ENCODE data around the gene GYG1.

The GYG1 gene

GRCh38 chr3:148991219-148992026 is at the start of gene GYG1:
TSS of gene GYG1 (plus strand) at chr3:148991540. CDS start at chr3:148991641, 101 bp downstream.
- in situ Hi-C loops (cut with MboI; ENCODE audit: low sequenced_read_pairs), result no loop called here

GRCh38 chr3:148943506-148944205 is 47.7 kb upstream of the GYG1 start:
- in situ Hi-C loops (cut with MboI; ENCODE audit: low sequenced_read_pairs), result no loop called here

DNA sequence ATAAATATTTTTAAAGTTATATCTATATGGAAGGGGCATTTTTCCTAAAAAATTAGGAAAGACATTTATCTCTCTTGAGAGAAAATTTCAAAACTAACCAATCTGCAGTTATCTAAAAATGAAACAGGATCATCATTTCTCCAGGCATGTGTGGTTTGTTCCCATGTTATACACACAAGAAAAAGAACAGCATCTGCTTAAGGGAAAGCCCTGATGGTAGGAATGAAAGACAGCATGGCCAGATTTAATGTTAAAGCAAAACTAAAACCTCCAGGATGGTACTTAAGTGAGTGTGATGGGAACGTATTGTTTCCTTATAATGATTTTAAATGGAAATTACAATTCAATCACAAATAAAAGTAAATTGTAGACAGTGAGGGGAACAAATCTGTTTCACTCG is 46.2 kb upstream of the GYG1 start:
- in situ Hi-C loops (cut with MboI; ENCODE audit: low sequenced_read_pairs), result no loop called here

- in situ Hi-C loops (cut with MboI; ENCODE audit: low sequenced_read_pairs), result no loop called here
Measured at GRCh38 chr3:148948913-148949657, 42.3 kb upstream of the GYG1 start.

DNA sequence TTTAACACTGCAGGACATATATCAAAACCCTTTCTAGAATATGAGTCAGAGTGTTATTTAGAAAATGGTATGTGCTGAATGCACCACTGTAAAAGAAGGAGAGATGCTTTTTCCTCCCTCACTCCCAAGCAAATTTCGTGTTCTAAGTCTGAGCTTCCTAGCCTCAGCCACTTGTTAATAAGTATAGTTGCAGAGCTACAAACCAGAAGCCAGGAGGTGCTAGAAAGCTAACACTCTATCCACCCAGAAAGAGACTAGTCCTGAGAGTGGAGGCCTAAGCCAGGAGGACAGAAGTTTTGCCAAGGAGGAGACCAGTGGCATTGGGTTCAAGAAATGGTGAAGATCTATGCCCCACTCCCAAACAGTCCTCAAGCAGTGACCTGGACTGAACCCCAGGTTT is 40.5 kb upstream of the GYG1 start:
- in situ Hi-C loops (cut with MboI; ENCODE audit: low sequenced_read_pairs), result no loop called here

- in situ Hi-C loops (cut with MboI; ENCODE audit: low sequenced_read_pairs), result no loop called here
Measured at GRCh38 chr3:148951599-148952361, 39.6 kb upstream of the GYG1 start.

DNA sequence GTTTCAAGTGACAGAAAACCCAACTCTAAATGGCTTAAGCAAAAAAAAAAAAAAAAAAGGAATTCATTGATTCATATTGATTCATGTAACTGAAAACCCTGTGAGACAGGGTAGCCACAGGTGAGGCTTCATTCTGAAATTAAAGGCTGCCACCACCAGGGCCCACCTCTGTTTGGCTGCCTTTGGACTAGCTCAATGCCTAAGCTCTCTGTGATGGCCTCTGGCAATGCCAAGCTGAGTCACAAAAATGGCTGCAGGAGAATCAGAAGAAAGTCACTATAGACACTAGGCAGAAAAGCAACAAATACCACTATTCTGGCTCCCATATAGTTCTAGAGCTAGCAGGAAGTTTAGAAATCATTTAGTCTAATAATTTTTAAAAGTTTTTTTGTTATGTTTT is 38.2 kb upstream of the GYG1 start:
- in situ Hi-C loops (cut with MboI; ENCODE audit: low sequenced_read_pairs), result no loop called here

- in situ Hi-C loops (cut with MboI; ENCODE audit: low sequenced_read_pairs), result no loop called here
Measured at GRCh38 chr3:148954981-148955380, 36.4 kb upstream of the GYG1 start.

- in situ Hi-C loops (cut with MboI; ENCODE audit: low sequenced_read_pairs), result no loop called here
Measured at GRCh38 chr3:148955544-148956346, 35.6 kb upstream of the GYG1 start.

- in situ Hi-C loops (cut with MboI; ENCODE audit: low sequenced_read_pairs), result no loop called here
Measured at GRCh38 chr3:148957586-148957985, 33.8 kb upstream of the GYG1 start.

DNA sequence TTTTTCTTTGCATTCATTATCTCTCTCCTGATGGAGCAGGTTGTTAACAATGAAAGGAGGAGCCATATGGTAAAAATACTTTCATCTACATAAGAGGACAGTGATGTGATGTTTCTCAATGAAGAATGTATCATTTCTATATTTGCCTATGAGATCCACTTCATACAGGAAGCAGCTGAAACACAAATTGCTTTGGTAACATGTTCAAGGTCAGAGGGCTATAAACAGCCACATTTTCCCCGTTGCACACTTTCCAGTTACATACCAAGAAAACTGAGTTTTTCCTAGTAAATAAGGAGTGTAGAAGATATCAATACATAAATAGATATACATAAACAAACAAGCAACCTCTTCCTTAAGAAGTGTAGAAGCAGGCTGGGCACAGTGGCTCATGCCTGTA is 32.6 kb upstream of the GYG1 start:
- in situ Hi-C loops (cut with MboI; ENCODE audit: low sequenced_read_pairs), result no loop called here

GRCh38 chr3:148962513-148962912 is 28.8 kb upstream of the GYG1 start:
- in situ Hi-C loops (cut with MboI; ENCODE audit: low sequenced_read_pairs), result no loop called here

- in situ Hi-C loops (cut with MboI; ENCODE audit: low sequenced_read_pairs), result no loop called here
Measured at GRCh38 chr3:148964809-148965208, 26.5 kb upstream of the GYG1 start.

DNA sequence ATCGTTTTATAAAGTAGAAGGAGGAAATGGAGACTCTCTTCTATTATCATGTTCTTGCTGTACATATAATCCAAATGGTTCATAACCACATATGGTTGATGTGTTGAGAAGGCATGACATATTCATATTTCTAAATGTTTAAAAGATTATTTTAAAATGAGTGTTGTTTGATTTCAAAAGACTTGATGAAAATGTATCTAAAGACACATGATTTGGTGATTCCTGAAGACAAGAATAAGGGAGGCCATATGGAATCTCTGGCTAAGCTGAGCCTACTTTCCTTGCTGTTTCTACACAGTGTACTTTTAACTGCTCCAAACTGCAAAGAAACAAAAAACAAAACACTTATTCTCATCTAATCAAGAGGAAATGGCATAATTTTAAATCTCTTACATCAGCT is 23.0 kb upstream of the GYG1 start:
- in situ Hi-C loops (cut with MboI; ENCODE audit: low sequenced_read_pairs), result no loop called here

- in situ Hi-C loops (cut with MboI; ENCODE audit: low sequenced_read_pairs), result no loop called here
Measured at GRCh38 chr3:148970271-148970670, 21.1 kb upstream of the GYG1 start.

DNA sequence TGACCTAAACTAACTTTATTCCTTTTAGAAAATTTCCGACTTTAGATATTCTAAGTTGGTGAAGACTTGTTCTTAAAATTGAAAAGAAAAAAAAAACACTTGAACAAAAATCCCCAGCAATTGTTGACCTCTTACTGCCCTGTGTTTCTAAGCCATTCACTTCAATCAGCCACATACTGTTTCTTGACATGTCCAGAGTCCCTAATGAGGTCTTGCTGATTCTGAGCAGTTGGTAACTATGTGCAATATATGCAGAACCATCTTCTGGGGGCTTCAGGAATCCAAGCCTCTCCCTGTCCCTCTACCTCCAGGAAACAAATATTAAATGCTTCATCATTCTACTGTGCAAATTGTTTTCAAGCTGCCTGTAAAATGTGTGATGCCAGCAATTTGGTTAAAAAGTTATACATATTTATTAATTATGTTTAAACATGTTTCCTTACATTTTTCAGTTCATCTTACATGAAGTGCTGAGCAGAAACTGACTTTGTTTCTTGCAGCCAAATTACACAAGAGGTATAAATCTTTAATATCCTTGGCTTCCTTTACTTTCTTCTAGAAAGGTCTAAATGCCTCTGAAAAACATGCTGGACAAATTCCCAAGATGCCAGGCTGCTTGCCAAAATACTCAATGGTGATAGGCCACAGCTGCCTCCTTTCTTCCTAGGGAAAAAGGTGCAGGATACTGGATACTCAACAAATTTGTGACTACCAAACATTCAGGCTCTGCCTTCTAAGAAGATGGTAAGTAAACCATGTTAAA is 19.8 kb upstream of the GYG1 start:
- in situ Hi-C loops (cut with MboI; ENCODE audit: low sequenced_read_pairs), result no loop called here

DNA sequence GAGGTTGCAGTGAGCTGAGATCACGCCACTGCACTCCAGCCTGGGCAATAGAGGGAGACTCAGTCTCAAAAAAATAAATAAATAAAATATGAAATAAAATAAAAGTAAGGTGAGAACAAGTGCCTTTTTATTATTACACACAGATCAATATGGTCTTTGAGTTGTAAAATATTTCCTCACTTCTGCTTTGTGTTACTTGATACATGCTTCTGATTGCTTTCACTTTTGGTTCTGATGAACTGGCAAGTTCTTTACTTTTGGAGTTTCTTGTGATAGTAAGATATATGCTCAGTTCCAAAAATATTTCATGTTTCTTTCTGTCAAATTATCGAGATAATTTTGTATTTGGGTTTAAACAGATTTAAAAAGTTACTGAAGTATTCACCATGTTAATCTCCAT is 16.6 kb upstream of the GYG1 start:
- in situ Hi-C loops (cut with MboI; ENCODE audit: low sequenced_read_pairs), result no loop called here

DNA sequence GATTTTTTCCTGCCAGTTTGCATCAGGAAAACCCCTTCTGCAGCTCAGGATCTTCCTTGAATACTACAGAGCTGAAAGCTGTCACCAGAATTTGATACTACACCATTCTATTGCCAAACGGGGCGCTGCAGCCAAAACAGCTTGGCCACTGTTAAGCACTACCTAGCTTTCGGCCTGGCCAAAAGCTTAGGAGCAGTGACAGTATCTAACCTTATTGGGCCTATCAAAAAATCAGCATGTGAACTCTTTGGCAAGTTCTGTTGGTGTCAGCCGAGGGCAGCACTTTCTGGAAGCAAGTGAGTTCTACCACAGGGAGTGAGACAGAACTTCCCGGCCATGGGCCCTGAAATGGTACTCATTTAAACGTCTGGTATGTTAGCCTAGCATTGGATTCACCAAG is 16.1 kb upstream of the GYG1 start:
- in situ Hi-C loops (cut with MboI; ENCODE audit: low sequenced_read_pairs), result no loop called here

DNA sequence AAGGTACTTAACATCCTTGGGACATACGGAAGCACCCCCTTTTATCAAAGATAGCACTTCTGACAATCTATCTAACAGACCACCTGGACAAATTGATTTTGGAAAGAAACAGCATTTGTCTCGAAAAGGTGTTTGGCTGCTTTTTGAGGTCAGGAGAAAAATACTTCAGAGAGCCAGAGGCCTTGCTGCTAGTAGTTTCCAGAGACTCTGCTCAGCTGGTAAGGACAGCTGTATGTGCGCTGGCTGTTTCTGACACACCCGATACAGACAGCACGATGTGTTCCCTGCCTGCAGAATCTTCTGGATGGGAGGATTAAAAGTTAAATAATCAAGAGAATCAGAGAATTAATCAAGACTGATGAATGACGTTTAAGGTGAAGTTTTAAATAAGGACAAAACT is 15.6 kb upstream of the GYG1 start:
- in situ Hi-C loops (cut with MboI; ENCODE audit: low sequenced_read_pairs), result no loop called here
